GM03348 (cell line): Measurements from ENCODE around the gene LBX2.

ENCODE experiments used
- DNase-seq: peaks from one replicate; pipeline ENCODE4 v3.0.0; 2012; ENCODE audit warnings: low spot score

LBX2 gene

GRCh38 chr2:74499267-74499939 is at the start of gene LBX2:
LBX2 (minus strand) TSS chr2:74499603; CDS start chr2:74499537, 66 bp downstream.
- DNase-seq = peak; percentile 31

- no peak for DNase-seq
These were observed 49.0 kb upstream of the LBX2 start for GRCh38 chr2:74548285-74548899.

GRCh38 chr2:74546004-74546403 is 46.6 kb upstream of the LBX2 start:
- DNase-seq = no peak

GRCh38 chr2:74544634-74545033 is 45.2 kb upstream of the LBX2 start:
- no peak for DNase-seq

GRCh38 chr2:74542978-74543377 is 43.6 kb upstream of the LBX2 start:
- no peak for DNase-seq

- peak; percentile 49 for DNase-seq
These were observed 40.9 kb upstream of the LBX2 start for GRCh38 chr2:74540291-74540690.

GRCh38 chr2:74538881-74539339 is 39.5 kb upstream of the LBX2 start:
- DNase-seq = no peak

GRCh38 chr2:74537140-74537539 is 37.7 kb upstream of the LBX2 start:
- no peak for DNase-seq

- no peak for DNase-seq
These were observed 37.0 kb upstream of the LBX2 start for GRCh38 chr2:74536166-74536950.

- DNase-seq = no peak
These were observed 36.1 kb upstream of the LBX2 start for GRCh38 chr2:74535440-74535965.

GRCh38 chr2:74534411-74534810 is 35.0 kb upstream of the LBX2 start:
- DNase-seq = no peak

GRCh38 chr2:74533464-74533863 is 34.1 kb upstream of the LBX2 start:
- no peak for DNase-seq

GRCh38 chr2:74532222-74532621 is 32.8 kb upstream of the LBX2 start:
- DNase-seq = peak; percentile 50

GRCh38 chr2:74531666-74532065 is 32.3 kb upstream of the LBX2 start:
- DNase-seq = no peak

GRCh38 chr2:74530239-74531187 is 31.1 kb upstream of the LBX2 start:
- peak; percentile 68 for DNase-seq

GRCh38 chr2:74529357-74530238 is 30.2 kb upstream of the LBX2 start, which contains the start of the genes AUP1 and HTRA2:
AUP1 (minus strand) TSS chr2:74529706; CDS start chr2:74529629, 77 bp downstream.
HTRA2 (plus strand) TSS chr2:74529933; CDS start chr2:74530007, 74 bp downstream.
- peak; percentile 99 for DNase-seq

- DNase-seq = no peak
These were observed 29.4 kb upstream of the LBX2 start for GRCh38 chr2:74528600-74529356.

- DNase-seq = no peak
These were observed 28.3 kb upstream of the LBX2 start for GRCh38 chr2:74527741-74528140.

GRCh38 chr2:74526649-74527230 is 27.3 kb upstream of the LBX2 start:
- no peak for DNase-seq
